Immature natural killer cell (primary cell): ENCODE results near the gene SPSB1. TPM values are rescaled to one million over a fixed set of nuclear protein-coding genes. Genes with fewer than 3 reads are reported as not detected.

Source experiments
- DNase-seq, 3 donors: peaks; one replicate each; pipeline ENCODE4 v3.0.0; 2022; ENCODE audit warnings: mixed read lengths in 1 of 3
- H3K27ac Mint-ChIP-seq, 6 donors: one replicate each; pipeline ENCODE4 v1.8.0; 2020; ENCODE audit warnings: mixed read lengths in 6 of 6, mild to moderate bottlenecking in 5 of 6, inconsistent platforms in 4 of 6, moderate library complexity in 3 of 6
- H3K27me3 Mint-ChIP-seq, 3 donors: one replicate each; pipeline ENCODE4 v1.8.0; 2020 to 2021; ENCODE audit warnings: low read depth in 3 of 3, mild to moderate bottlenecking in 3 of 3, mixed read lengths in 3 of 3, moderate library complexity in 3 of 3, inconsistent platforms in 1 of 3
- H3K36me3 Mint-ChIP-seq, 3 donors: one replicate each; pipeline ENCODE4 v1.8.0; 2020; ENCODE audit warnings: mixed read lengths in 3 of 3, inconsistent platforms in 2 of 3, mild to moderate bottlenecking in 2 of 3
- H3K4me1 Mint-ChIP-seq, 2 donors: one replicate each; pipeline ENCODE4 v1.8.0; 2020; ENCODE audit warnings: inconsistent platforms in 2 of 2, mild to moderate bottlenecking in 2 of 2, mixed read lengths in 2 of 2, moderate library complexity in 1 of 2
- H3K4me3 Mint-ChIP-seq, 5 donors: one replicate each; pipeline ENCODE4 v1.8.0; 2020; ENCODE audit warnings: mild to moderate bottlenecking in 5 of 5, mixed read lengths in 5 of 5, inconsistent platforms in 3 of 5, moderate library complexity in 3 of 5
- H3K9me3 Mint-ChIP-seq, 6 donors: one replicate each; pipeline ENCODE4 v1.8.0; 2020; ENCODE audit warnings: mild to moderate bottlenecking in 6 of 6, mixed read lengths in 6 of 6, inconsistent platforms in 4 of 6, moderate library complexity in 3 of 6
- polyA plus RNA-seq, 3 donors: library from polyadenylated mRNA; unstranded; fragments of 300-500 nt; fragmentation: Illumina TruSeq; gene quantifications; one replicate each; pipeline ENCODE4 v1.2.3, GENCODE V29; 2021

SPSB1 gene
- polyA plus RNA-seq, 3 donors from 2014 or later, result 2.4 to 6.6 TPM; not detected in 1

DNA sequence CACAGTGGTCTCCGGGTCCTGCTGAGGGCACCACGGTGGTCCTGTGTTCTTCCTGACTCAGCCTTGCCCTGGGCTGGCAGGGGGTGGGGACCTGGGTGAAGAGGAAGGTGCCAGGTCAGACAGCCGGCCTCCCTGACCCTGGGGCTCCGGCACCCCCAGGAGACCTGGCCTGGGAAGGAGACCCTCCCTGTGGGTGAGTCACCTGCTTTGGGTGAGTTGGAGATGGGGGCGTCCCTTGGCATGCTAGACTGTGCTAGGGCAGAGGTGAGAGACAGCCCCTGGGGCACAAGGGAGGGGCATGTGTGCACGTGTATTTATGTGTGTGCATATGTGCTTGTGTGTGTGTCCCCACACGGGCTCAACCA is 23.4 kb downstream of the SPSB1 start:
- H3K27ac Mint-ChIP-seq, result no peak overlapping the region
- H3K4me3 Mint-ChIP-seq, result no peak overlapping the region
- peaks cover 0 to 7% (median 3%) of the 10 kb centered on the region in 3 donors for H3K27me3 Mint-ChIP-seq
- no peak for DNase-seq
- H3K4me1 Mint-ChIP-seq, result peaks cover 0 to 5% of the 10 kb centered on the region in 2 donors
- no peaks in the 10 kb centered on the region for H3K36me3 Mint-ChIP-seq
- H3K9me3 Mint-ChIP-seq, result peaks cover 0 to 2% (median 0%) of the 10 kb centered on the region in 6 donors

DNA sequence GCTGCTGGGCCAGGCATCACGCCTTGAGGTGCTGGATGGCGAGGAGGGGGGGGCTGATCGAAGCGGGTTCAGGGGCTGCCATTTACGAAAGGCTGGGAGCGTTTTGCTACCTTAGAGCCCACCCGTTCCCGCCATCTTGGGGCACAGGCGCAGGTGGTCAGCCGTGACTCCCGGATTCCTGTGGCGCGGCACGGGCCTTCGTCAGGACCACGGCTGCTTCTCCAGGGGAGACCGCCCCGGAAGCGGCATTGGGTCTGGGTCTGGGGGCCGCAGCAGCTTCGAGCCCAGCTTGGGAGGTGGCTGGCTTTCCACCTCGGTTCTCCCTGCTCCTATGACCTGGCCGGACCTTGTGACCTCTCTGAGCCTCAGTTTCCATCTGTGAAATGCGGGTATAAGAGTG is 23.8 kb downstream of the SPSB1 start:
- no peak overlapping the region for H3K27ac Mint-ChIP-seq

DNA sequence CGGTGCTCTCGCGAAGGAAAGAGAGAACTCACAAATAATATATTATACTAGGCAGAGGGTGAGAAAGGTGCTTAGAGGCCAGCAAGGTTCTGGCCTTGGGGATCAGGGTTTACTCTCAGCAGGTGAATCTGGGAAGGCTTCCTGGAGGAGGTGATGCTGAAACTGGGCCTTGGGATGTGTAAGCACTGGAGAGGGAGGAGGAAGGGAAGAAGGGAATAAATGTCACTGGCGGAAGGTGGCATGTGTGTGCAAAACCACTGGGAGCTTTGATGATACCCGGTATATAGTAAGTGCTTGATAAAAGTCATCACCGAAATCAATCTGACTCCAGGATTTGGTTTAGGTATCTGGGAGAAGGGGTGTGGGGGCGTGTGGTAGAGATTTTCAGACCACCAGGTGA is 24.4 kb downstream of the SPSB1 start:
- Mint-ChIP-seq H3K27me3 (peaks cover 0 to 5% (median 3%) of the 10 kb centered on the region in 3 donors), H3K27ac (peak overlapping the region in 1 of 6 donors; percentile 56), H3K4me3 (no peak overlapping the region), H3K36me3 (no peaks in the 10 kb centered on the region), H3K9me3 (peaks cover 0 to 2% (median 0%) of the 10 kb centered on the region in 6 donors), H3K4me1 (peaks cover 0 to 5% of the 10 kb centered on the region in 2 donors)
- no peak for DNase-seq

More for the DNA sequence above, 23.8 kb downstream of the SPSB1 start:
- peaks cover 0 to 2% (median 0%) of the 10 kb centered on the region in 6 donors for H3K9me3 Mint-ChIP-seq
- no peak overlapping the region for H3K4me3 Mint-ChIP-seq
- H3K27me3 Mint-ChIP-seq, result peaks cover 0 to 7% (median 3%) of the 10 kb centered on the region in 3 donors
- DNase-seq, result no peak
- H3K4me1 Mint-ChIP-seq, result peaks cover 0 to 5% of the 10 kb centered on the region in 2 donors
- no peaks in the 10 kb centered on the region for H3K36me3 Mint-ChIP-seq

DNA sequence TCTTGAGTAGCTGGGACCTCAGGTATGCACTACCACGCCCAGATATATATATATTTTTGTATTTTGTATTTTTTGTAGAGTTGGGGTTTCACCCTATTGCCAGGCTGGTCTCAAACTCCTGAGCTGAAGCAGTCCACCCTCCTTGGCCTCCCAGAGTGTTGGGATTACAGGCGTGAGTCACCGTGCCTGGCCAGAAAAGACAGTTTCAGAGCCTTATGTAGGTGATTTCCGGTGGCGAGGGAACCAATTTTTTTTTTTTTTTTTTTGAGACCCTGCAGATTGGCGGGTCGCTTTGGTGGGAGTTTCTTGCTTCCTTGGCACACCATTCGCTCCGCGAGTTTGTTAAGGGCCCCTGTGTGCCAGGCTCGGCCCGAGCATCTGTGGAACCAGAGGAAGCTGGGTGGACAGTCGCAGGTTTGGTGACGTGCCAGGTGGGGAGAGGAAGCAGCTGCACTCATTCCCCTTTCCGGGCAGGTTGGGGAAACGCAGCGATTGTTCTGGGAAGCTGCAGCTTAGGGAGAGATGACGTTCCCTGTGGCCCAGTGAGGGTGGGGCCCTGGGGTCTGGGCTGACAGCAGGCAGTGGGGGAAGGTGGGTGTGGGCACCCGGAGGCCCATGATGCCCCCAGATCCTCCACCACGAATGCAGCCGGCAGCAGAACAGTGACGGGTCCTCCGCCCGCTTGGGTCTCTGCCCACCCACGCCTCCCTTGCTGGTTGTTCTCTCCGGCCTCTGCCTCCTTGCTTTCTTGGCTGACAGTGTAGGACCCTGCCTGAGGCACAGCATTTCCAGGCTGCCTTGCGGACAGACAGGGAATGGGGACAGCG is 25.1 kb downstream of the SPSB1 start:
- Mint-ChIP-seq H3K9me3 (peaks cover 0 to 2% (median 0%) of the 10 kb centered on the region in 6 donors), H3K4me3 (no peak overlapping the region), H3K4me1 (peaks cover 0 to 5% of the 10 kb centered on the region in 2 donors), H3K36me3 (no peaks in the 10 kb centered on the region), H3K27ac (no peak overlapping the region), H3K27me3 (peaks cover 0 to 5% (median under 1%) of the 10 kb centered on the region in 3 donors)
- DNase-seq, result no peak

DNA sequence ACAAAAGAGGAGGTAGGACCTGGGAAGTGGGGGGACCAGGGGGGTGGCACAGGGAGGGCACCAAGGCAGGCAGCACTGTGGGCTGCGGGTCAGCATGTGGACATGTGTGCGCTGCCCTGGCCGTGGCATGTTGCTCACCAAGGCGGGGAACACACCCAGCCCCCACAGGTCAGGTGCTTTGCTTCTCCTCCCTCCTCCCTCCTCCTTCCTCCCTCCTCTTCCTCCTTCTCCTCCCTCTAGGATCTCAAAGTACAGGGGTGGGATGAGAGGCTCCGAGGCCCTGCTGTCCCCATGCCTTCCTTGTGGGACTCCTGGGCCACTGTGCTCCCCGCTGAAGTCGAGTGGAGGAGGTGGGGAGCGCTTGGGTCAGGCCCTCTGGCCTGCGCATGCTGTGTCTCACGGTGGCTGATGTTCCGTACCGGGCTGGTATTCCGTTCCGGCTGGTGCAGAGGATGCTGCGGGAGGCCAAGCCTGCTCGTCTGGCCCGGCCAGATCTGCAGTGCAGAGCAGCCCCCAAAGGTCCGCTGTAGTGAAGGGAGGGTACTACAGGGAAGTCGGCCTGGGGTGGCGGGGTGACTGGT is 26.6 kb downstream of the SPSB1 start:
- Mint-ChIP-seq H3K4me1 (peaks cover 0 to 5% of the 10 kb centered on the region in 2 donors), H3K4me3 (no peak overlapping the region), H3K27ac (no peak overlapping the region), H3K9me3 (peaks cover 0 to 2% (median 0%) of the 10 kb centered on the region in 6 donors), H3K36me3 (no peaks in the 10 kb centered on the region), H3K27me3 (peaks cover 0 to 5% (median 0%) of the 10 kb centered on the region in 3 donors)
- no peak for DNase-seq

DNA sequence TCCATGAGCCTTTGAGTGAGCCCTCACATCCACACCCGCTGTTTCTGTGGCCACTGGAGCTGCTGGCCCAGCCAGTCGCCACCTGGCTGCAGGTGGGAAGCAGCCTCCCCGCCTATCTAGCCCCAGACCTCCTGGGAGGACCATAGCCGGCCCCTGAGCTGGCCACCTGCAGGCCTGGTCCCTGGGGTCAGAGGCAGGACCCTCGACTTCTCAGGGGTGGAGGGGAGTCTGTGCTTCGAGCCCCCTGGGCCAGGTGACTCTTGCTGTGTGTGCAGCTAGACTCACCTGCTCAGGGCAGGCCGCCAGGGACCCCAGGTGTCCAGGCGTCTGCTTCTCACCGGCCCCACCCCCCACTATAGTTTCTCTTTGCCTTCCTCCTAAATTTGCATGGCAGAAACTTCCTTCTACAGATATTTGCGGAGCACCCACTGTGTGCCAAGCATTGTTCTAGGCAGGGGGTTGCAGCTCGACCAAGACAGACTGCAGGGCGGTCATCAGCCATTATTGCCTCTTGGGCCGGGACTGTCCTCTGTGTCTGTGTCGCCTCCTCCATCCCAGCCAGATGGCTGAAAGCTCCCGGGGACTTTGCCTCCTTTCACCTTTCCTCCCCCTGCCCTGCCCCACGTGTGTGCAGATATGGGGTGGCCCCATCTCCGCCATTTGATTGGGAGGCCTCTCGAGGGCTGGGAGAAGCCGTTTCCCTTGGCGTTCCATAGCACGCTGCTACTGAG is 27.3 kb downstream of the SPSB1 start:
- no peak for DNase-seq
- Mint-ChIP-seq H3K36me3 (no peaks in the 10 kb centered on the region), H3K4me1 (peaks cover 0 to 5% of the 10 kb centered on the region in 2 donors), H3K9me3 (peaks cover 0 to 2% (median 0%) of the 10 kb centered on the region in 6 donors), H3K4me3 (no peak overlapping the region), H3K27me3 (peaks cover 0 to 5% (median 0%) of the 10 kb centered on the region in 3 donors), H3K27ac (no peak overlapping the region)

DNA sequence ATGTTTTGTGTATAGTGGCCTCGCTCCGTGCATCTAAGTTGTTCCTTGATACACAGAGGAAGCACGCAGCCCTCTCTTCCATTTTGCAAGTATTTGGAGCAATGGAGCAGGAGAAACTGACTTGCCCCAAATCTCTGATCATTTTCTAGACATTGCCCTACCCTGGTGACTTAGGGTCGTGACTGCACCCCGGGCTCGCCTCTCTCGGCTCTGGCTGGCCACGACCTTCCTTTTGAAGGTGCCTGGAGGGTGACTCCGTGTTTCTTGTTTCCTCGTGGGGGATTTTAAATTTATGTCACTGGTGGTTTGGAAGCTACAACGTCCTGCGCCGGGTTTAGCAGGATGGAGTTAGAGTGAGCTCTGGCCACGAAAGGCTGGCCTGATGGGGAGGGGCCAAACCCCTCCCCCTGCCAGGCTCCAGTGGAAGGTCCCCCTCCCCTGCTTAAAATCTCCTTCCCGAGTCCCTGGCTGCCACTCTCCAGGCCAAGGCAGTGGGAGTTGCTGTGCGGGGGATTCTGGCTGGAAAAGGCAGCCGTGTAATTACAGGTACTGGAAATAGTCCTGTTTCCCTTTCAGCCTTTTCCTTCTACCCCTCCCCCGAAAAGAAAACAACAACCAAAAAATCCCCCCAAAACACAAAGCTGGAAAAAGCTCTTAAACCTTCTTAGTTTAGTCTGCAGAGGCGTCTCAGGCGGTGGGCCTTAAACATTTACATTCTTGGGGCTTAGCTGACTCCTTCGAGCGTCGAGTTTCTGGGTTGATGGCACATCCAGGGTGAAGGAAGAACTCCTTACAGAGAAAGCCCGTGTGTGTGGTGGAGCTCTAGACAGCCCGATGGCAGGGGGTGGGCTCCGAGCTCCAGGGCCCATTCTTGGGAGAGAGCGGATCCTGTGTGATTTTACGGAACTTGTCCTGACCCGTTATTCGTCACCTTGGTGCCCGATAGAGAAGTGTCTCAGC is 28.1 kb downstream of the SPSB1 start:
- Mint-ChIP-seq H3K27me3 (peaks cover 0 to 2% (median 0%) of the 10 kb centered on the region in 3 donors), H3K4me1 (peaks cover 0 to 5% of the 10 kb centered on the region in 2 donors), H3K27ac (peak overlapping the region in 1 of 6 donors; percentile 5), H3K36me3 (no peaks in the 10 kb centered on the region), H3K4me3 (no peak overlapping the region), H3K9me3 (peaks cover 0 to 4% (median 0%) of the 10 kb centered on the region in 6 donors)
- no peak for DNase-seq

DNA sequence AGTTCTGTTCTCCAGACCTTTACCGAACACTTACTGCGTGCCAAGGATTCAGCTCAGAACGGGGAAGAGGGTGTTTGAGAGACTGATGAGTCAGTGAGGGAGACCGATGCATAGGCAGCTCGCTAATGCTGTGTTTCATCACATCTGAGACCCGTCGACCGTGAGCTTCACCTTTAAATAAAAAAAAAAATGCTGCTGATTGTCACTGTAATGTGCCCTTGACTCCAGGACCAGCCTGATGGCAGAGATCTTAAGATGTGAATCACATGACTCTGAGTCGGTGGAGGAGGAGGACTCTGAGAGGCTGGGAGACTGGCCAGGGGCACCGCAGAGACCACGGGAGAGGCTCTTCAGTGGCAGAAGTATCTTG is 28.8 kb downstream of the SPSB1 start:
- DNase-seq, result no peak
- H3K4me3 Mint-ChIP-seq, result no peak overlapping the region
- peak overlapping the region in 1 of 6 donors; percentile 45 for H3K27ac Mint-ChIP-seq
- peaks cover 0 to 5% of the 10 kb centered on the region in 2 donors for H3K4me1 Mint-ChIP-seq
- H3K36me3 Mint-ChIP-seq, result no peaks in the 10 kb centered on the region
- peaks cover 0 to 2% (median 2%) of the 10 kb centered on the region in 3 donors for H3K27me3 Mint-ChIP-seq
- peaks cover 0 to 4% (median 0%) of the 10 kb centered on the region in 6 donors for H3K9me3 Mint-ChIP-seq

DNA sequence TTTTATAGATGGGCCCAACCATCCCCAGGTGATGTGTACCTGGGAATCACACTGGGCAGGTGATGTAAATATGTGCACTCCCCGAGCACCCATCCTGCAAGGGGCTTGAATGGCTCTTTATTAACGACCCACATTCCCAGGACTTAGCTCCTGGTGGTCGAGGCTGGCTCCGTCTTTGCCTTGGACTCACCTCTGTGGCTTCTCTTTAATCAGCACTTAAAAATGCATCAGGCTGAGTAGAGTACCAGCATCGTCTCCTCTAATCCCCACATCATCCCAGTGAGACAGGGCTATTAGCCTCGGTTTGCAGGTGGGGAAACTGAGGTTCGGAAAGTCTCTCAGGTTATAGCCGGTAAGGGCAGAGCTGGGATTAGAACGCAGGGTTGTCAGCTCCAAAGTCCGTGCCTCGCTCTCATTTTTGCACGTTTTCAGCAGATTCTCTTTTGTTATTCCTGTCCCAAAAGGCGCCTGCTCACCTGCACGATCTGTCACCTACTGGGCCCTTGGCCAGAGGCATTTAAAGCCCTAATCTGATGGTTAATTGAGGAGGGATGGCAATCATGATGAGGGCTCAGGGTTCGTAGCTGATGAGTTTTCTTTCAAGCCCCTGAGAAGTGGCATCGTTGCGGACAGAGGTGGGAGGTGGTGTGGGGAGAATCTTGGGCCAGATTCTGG is 29.4 kb downstream of the SPSB1 start:
- Mint-ChIP-seq H3K4me1 (peaks cover 0 to 1% of the 10 kb centered on the region in 2 donors), H3K27me3 (peaks cover 0 to 3% (median under 1%) of the 10 kb centered on the region in 3 donors), H3K27ac (no peak overlapping the region), H3K36me3 (no peaks in the 10 kb centered on the region), H3K4me3 (no peak overlapping the region), H3K9me3 (peaks cover 0 to 3% (median 0%) of the 10 kb centered on the region in 6 donors)
- DNase-seq, result no peak

DNA sequence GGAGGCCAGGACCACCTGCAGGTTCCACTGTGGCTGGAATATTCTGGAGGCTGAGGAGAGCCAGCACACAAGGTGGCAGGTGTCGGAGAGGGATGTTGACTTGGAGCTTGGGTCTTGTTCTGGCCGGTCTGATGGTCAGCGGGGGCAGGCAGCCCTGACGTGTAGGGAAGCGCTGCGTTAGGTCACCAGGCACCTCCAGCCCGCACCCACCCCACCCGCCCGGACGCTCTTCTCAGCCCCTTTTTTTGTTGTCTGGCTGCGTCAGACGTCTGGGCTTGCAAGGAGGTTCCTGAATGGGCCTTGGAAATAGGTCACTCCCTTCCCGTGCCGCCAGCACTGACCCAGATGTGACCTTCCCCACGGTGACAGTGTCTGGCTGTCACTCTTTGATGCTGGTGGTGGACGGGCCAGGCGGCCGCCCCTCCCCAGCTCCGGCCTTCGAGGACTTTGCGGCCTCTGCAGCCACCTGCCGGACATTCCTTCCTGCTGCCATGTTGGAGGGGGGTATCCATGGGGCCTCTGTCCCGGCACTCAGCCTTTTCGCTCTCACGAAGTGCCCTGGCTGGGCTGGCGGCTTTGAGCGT is 30.1 kb downstream of the SPSB1 start:
- Mint-ChIP-seq H3K27me3 (peaks cover 0 to 4% (median 0%) of the 10 kb centered on the region in 3 donors), H3K4me3 (no peak overlapping the region), H3K36me3 (no peaks in the 10 kb centered on the region), H3K4me1 (no peaks in the 10 kb centered on the region), H3K27ac (no peak overlapping the region), H3K9me3 (peaks cover 0 to 3% (median 0%) of the 10 kb centered on the region in 6 donors)
- no peak for DNase-seq

DNA sequence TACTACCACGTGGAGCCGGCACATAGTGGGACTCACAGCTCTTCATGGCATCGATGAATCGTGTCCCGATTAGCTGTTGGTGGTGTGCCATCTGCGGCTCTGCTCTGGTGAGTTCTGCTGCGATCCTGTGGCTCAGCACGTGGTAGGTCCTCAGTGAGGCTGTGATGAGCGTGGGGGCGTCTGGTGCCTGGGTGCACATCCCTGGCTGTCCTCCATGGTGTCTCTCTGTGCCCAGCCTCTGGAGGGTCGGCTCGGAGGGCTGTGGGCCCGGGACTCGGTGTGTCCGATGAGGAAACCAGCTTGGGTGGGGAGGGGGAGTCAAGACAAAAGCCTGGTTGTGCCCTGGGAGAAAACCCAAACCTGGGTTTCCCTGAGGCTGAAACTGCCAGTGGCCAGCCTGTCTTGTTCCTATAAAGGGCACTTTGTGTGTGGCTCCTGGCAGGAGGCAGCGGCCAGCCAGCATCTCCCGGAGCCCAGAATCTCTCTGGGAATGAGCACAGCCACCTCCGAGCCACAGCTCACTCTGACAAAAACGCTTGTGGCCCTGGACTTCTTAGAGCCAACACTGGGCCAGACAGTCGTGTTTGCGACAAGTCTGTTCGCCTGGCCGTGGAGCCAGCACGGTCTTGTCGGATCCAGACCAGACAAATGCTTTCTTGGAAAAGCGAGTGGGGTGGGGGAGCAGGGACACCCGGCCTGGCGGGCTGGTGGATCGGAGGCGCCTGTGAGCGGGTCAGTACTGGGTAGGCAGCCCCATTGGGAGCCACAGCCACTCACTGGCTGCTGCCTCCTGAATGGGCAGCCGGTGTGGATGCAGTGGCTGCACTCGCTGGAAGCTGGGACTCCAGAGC is 31.8 kb downstream of the SPSB1 start:
- Mint-ChIP-seq H3K4me3 (no peak overlapping the region), H3K27ac (no peak overlapping the region), H3K9me3 (peaks cover 0 to 3% (median 0%) of the 10 kb centered on the region in 6 donors), H3K27me3 (peaks cover 0 to 4% (median 0%) of the 10 kb centered on the region in 3 donors), H3K4me1 (no peaks in the 10 kb centered on the region), H3K36me3 (no peaks in the 10 kb centered on the region)
- DNase-seq, result no peak
